ENCODE results near the gene ANKS1B.
A peak's percentile ranks its signal among the peaks of the same experiment; 100 is the strongest.

Gene ANKS1B

DNA sequence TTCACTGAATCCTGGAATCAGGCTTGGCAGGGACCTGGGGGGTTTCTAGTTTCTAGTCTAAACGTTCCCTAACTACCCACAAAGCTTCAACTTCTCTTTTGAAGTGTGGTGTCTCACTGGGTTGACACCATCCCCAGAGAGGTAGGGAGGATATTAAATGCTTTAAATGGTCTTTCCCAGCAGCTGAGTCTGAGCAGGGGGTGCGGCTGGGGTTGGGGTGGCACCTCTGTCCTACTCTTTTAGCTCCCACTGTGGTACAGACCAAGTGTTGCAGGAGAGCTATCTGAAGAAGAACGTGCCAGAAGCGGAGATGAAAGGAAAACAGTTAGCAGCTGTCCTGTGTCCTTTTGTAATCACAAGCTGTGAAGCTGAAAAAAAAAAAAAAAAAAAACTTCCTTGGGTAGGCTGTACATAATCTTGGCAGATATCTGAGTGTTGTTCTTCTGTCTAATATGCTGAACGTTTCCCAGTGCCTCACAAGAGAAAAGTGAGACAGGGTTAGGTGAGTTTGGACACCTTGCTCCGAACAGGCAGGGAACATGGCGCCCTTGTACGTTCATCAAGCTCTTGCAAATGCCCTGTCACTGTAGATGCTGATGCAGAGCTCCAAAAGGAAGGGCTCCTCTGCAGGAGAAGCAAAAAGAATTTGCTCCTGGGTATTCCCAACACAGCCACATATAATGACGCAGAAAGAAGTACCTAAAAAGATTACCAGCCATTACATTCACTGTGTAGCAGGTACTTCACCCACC, 892.5 kb downstream of the ANKS1B start:
- Histone ChIP-seq H3K9me3 (ENCODE audit: insufficient read depth, low read depth, low read length) (no peaks in the 10 kb centered on the region), H3K27me3 (ENCODE audit: insufficient read depth, low read length) (no peaks in the 10 kb centered on the region), H3K9ac (ENCODE audit: low read depth, low read length) (no peak overlapping the region), H3K4me1 (ENCODE audit: insufficient read depth, low read length) (peaks cover 10% of the 10 kb centered on the region), H3K36me3 (ENCODE audit: insufficient read depth, low read length) (no peaks in the 10 kb centered on the region), H3K4me3 (ENCODE audit: low read length) (no peak overlapping the region), H3K27ac (ENCODE audit: low read depth, low read length) (no peak overlapping the region)
- 92% methylated on average over 9 of the region's 9 CpGs for WGBS

DNA sequence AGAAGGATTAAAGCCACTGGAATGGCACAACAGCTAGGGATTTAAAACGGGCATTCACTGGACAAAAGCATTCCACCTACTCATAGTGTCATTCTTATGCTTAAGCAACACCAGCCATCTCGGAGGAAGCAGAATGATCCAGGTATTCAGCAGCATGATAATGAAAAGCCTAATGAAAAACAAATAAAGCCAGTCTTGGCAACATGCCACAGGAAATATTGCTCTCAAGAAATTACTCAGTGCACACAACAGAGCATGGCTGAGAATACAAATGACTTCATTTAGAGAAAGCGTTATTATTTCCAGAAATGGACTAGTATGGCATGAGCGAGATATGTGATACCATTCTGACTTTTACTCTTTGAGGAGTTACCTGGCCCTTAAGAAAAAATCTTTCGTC, 897.5 kb downstream of the ANKS1B start:
- Histone ChIP-seq H3K36me3 (ENCODE audit: insufficient read depth, low read length) (no peaks in the 10 kb centered on the region), H3K4me1 (ENCODE audit: insufficient read depth, low read length) (peaks cover 15% of the 10 kb centered on the region), H3K4me3 (ENCODE audit: low read length) (no peak overlapping the region), H3K27me3 (ENCODE audit: insufficient read depth, low read length) (no peaks in the 10 kb centered on the region), H3K27ac (ENCODE audit: low read depth, low read length) (0 out of 2 replicates have a peak overlapping the region, but pooled peaks have one; percentile 13), H3K9me3 (ENCODE audit: insufficient read depth, low read depth, low read length) (no peaks in the 10 kb centered on the region), H3K9ac (ENCODE audit: low read depth, low read length) (no peak overlapping the region)
- WGBS = 85% methylated on average over 5 of the region's 5 CpGs

DNA sequence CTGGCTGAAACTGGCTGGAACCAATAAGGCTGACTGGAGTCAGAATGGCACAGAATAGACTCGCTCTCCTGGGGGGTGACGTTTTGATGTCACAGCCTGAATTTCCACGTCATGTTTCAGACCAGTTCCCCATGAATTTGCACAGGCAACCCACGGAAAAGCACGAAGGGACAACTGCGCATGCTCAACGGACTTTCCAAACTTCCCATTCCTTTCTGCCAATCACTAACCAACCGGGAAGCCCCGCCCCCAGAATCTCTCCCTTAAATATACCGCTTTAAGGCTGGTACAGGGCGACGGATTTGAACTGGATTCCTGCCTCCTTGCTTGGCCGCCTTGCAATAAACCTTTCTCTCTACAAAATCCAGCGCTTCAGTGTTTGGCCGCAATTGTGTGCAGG, 904.9 kb downstream of the ANKS1B start:
- 94% methylated on average over 15 of the region's 15 CpGs for WGBS
- Histone ChIP-seq H3K9me3 (ENCODE audit: insufficient read depth, low read depth, low read length) (no peaks in the 10 kb centered on the region), H3K4me3 (ENCODE audit: low read length) (no peak overlapping the region), H3K36me3 (ENCODE audit: insufficient read depth, low read length) (no peaks in the 10 kb centered on the region), H3K27ac (ENCODE audit: low read depth, low read length) (no peak overlapping the region), H3K27me3 (ENCODE audit: insufficient read depth, low read length) (no peaks in the 10 kb centered on the region), H3K4me1 (ENCODE audit: insufficient read depth, low read length) (no peaks in the 10 kb centered on the region), H3K9ac (ENCODE audit: low read depth, low read length) (no peak overlapping the region)

DNA sequence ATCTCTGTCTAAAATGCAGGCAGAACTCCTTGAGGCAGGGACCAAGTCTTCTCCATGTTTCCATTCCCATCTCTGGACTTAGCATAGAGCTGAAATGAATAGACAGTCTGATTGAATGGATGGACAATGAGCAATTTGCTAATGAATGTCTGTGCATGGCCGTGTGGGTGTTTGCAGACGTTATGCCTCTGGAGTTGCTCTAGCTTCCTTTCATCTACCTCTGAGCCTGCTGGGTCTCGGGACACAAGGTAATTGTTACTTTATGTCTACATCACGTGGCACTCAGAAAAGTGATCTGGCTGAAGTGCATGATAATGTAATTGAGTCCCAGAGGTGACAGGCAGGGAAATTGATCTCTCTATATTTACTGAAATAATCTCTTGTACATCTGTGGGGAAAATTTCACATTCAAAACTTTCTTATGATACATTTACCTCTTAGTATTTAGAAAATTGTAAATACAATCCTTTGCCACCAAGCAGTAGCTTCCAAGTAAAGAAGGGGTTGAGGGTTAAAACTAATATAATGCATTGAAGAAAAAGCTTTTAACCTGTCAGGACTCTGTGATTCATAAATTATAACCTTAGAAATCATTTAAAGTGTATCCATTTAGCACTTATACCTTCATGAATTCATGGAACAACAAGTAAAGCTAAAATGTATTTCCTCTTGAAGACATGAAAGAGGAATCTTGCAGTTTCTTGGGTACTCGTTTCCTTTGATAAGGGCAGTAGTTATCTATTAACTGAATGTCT, 915.6 kb downstream of the ANKS1B start:
- no peaks in the 10 kb centered on the region for H3K36me3 ChIP-seq (ENCODE audit: insufficient read depth, low read length)
- H3K4me3 ChIP-seq (ENCODE audit: low read length) = no peak overlapping the region
- H3K27ac ChIP-seq (ENCODE audit: low read depth, low read length) = no peak overlapping the region
- no peaks in the 10 kb centered on the region for H3K27me3 ChIP-seq (ENCODE audit: insufficient read depth, low read length)
- 79% methylated on average over 4 of the region's 5 CpGs for WGBS
- H3K9me3 ChIP-seq (ENCODE audit: insufficient read depth, low read depth, low read length) = no peaks in the 10 kb centered on the region
- no peak overlapping the region for H3K9ac ChIP-seq (ENCODE audit: low read depth, low read length)
- H3K4me1 ChIP-seq (ENCODE audit: insufficient read depth, low read length) = no peaks in the 10 kb centered on the region

DNA sequence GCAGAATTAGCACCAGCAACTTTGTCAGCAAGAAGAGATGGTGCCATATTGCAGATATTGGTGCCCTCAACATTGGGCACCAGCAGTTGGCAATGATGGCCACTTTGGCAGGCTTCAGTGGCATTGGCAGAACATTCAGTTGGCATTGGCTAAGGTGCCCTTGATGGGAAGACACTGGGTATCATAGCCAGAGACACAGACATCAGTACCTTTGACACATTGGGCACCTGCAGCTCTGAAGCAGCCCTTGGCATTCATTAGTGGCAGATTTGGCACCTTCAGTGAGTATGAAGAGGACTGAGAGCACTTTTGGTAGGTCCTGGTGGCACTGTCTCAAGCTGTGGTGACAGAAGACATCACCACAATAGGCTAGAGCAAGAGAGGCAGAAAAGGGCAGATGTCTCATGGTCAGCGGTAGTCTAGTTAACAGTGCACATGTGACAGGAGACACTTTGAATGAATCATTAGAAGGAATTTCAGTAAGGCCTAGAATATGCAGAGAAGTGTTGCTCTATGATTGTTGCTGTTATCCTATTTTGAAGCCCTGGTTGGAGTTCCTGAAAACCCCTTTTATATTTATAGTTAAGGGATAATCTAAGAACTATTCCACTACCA, 917.5 kb downstream of the ANKS1B start:
- Histone ChIP-seq H3K27me3 (ENCODE audit: insufficient read depth, low read length) (no peaks in the 10 kb centered on the region), H3K4me1 (ENCODE audit: insufficient read depth, low read length) (no peaks in the 10 kb centered on the region), H3K36me3 (ENCODE audit: insufficient read depth, low read length) (no peaks in the 10 kb centered on the region), H3K27ac (ENCODE audit: low read depth, low read length) (no peak overlapping the region), H3K9ac (ENCODE audit: low read depth, low read length) (no peak overlapping the region), H3K9me3 (ENCODE audit: insufficient read depth, low read depth, low read length) (no peaks in the 10 kb centered on the region), H3K4me3 (ENCODE audit: low read length) (no peak overlapping the region)
- 96% methylated on average over 1 of the region's 1 CpG for WGBS

DNA sequence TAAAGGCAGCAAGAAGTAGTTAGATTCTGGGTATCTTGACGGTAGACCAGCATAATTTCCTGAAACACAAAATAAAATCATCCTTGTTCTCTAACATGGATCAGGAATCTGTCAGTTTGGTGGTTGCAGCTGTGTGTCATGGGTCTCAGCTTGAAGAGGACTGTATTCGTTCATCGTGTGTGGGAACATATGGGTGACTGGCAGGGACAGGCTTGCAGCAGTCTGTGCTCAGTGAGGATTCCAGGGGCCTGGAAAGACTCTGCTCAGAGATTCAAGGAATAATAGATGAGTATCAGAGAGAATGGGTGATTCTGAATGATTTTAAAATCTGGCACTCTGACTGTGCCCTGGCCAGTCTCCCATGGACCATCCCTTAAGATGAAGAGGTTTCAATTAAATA, 918.0 kb downstream of the ANKS1B start:
- H3K4me1 ChIP-seq (ENCODE audit: insufficient read depth, low read length) = no peaks in the 10 kb centered on the region
- H3K4me3 ChIP-seq (ENCODE audit: low read length) = no peak overlapping the region
- no peaks in the 10 kb centered on the region for H3K9me3 ChIP-seq (ENCODE audit: insufficient read depth, low read depth, low read length)
- H3K36me3 ChIP-seq (ENCODE audit: insufficient read depth, low read length) = no peaks in the 10 kb centered on the region
- no peak overlapping the region for H3K9ac ChIP-seq (ENCODE audit: low read depth, low read length)
- no peaks in the 10 kb centered on the region for H3K27me3 ChIP-seq (ENCODE audit: insufficient read depth, low read length)
- 94% methylated on average over 3 of the region's 3 CpGs for WGBS
- H3K27ac ChIP-seq (ENCODE audit: low read depth, low read length) = no peak overlapping the region

DNA sequence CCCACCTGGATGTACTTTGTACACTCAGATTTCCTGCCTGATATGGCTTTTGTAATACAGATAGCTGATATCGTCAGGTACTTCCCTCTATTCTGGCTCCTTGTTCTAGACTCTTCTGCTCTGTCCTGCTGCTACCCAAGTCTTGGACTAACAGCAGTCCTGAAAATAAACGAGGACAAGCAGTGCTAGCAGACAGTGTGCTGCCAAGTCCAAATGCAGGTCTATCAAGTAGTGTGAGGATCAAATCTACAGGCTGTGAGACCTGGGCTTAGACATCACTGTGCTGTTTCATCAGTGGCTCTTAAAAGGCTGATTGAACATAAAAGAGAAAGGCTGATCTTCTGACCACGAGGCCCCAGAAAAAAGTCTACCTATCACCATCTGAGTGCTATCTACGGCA, 921.6 kb downstream of the ANKS1B start:
- Histone ChIP-seq H3K4me1 (ENCODE audit: insufficient read depth, low read length) (peaks cover 5% of the 10 kb centered on the region; the same call in 1 of the 2 replicates), H3K27ac (ENCODE audit: low read depth, low read length) (no peak overlapping the region), H3K27me3 (ENCODE audit: insufficient read depth, low read length) (no peaks in the 10 kb centered on the region), H3K9me3 (ENCODE audit: insufficient read depth, low read depth, low read length) (no peaks in the 10 kb centered on the region), H3K36me3 (ENCODE audit: insufficient read depth, low read length) (no peaks in the 10 kb centered on the region), H3K9ac (ENCODE audit: low read depth, low read length) (no peak overlapping the region), H3K4me3 (ENCODE audit: low read length) (no peak overlapping the region)
- WGBS = 90% methylated on average over 4 of the region's 4 CpGs

DNA sequence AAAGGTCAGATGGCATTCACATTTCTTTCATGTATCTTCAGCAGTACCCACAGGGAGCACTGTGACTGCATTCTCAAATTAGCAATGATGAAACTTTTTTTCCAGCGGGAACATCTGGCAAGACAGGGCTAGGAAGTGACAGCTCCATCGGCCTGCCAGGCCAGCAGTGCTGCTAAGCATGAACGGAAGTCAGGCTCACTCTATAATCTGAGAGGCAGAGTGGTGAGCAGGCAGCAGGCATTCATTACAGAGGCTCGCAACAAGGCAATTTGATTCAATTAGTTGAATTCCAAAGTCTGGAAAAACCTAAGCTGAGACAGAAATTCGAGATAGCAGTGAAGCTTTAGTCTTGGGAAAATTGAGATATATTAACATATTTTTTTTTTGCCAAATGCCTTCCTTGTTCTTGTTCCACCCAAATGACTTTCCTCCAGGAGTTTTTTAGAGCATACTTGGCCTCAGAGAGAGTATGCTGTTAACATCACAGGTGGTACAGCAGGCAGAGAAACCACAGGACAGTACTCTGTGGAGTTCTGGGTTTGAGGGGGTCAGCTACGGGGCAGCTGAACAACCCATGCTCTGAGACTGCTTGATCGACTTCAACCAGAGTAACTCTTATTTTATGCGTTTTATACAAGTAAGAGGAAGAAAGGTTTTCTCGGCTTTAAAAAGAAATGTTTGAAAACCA, 924.8 kb downstream of the ANKS1B start:
- Histone ChIP-seq H3K4me3 (ENCODE audit: low read length) (no peak overlapping the region), H3K27me3 (ENCODE audit: insufficient read depth, low read length) (no peaks in the 10 kb centered on the region), H3K4me1 (ENCODE audit: insufficient read depth, low read length) (peaks cover 5% of the 10 kb centered on the region; the same call in 1 of the 2 replicates), H3K9me3 (ENCODE audit: insufficient read depth, low read depth, low read length) (no peaks in the 10 kb centered on the region), H3K36me3 (ENCODE audit: insufficient read depth, low read length) (no peaks in the 10 kb centered on the region), H3K27ac (ENCODE audit: low read depth, low read length) (no peak overlapping the region), H3K9ac (ENCODE audit: low read depth, low read length) (no peak overlapping the region)
- WGBS = 85% methylated on average over 8 of the region's 9 CpGs

DNA sequence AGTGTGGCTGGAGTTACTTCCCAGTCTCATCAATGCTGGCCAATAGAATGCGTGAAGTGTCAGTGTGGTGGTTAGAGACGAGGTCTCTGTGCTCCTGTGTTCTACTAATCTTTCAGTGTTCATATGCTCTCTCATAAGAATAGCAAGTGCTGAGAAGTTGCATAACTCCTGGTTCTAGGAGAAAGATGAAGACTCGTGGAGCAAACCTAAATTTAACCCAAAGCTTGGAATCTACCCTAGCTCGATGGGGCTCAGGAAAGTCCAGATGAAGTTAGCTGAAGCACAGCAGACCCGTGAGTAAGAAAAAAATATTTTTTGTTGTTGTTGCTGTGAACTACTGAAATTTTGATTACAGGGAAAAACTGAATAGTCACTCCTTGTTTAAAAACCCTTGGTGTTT, 927.1 kb downstream of the ANKS1B start:
- H3K36me3 ChIP-seq (ENCODE audit: insufficient read depth, low read length) = no peaks in the 10 kb centered on the region
- H3K4me1 ChIP-seq (ENCODE audit: insufficient read depth, low read length) = peaks cover 5% of the 10 kb centered on the region; the same call in 1 of the 2 replicates
- no peak overlapping the region for H3K9ac ChIP-seq (ENCODE audit: low read depth, low read length)
- no peaks in the 10 kb centered on the region for H3K9me3 ChIP-seq (ENCODE audit: insufficient read depth, low read depth, low read length)
- no peak overlapping the region for H3K27ac ChIP-seq (ENCODE audit: low read depth, low read length)
- no peak overlapping the region for H3K4me3 ChIP-seq (ENCODE audit: low read length)
- H3K27me3 ChIP-seq (ENCODE audit: insufficient read depth, low read length) = no peaks in the 10 kb centered on the region
- WGBS = 90% methylated on average over 5 of the region's 5 CpGs

DNA sequence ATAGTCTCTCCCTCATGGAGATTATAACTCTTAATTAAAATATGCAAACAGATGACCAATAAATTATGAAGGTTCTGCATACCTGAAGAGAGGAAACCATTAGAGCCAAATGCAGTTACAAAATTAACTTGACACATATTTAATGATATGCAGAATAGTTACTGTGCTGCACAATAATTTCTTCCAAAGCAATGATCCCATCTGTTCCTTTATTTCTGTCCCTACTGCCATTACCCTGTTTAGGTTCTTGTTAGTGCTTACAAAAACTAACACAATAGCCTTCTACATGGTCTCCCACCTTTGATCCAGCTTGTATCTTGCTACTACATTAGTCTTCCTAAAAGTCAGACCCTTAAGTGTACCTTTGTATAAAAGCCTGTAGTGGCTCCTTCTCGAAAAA, 928.5 kb downstream of the ANKS1B start:
- no peaks in the 10 kb centered on the region for H3K9me3 ChIP-seq (ENCODE audit: insufficient read depth, low read depth, low read length)
- H3K36me3 ChIP-seq (ENCODE audit: insufficient read depth, low read length) = no peaks in the 10 kb centered on the region
- H3K4me3 ChIP-seq (ENCODE audit: low read length) = no peak overlapping the region
- 100% methylated on average over 1 of the region's 1 CpG for WGBS
- peaks cover 5% of the 10 kb centered on the region; the same call in 1 of the 2 replicates for H3K4me1 ChIP-seq (ENCODE audit: insufficient read depth, low read length)
- H3K9ac ChIP-seq (ENCODE audit: low read depth, low read length) = no peak overlapping the region
- H3K27ac ChIP-seq (ENCODE audit: low read depth, low read length) = no peak overlapping the region
- H3K27me3 ChIP-seq (ENCODE audit: insufficient read depth, low read length) = no peaks in the 10 kb centered on the region

DNA sequence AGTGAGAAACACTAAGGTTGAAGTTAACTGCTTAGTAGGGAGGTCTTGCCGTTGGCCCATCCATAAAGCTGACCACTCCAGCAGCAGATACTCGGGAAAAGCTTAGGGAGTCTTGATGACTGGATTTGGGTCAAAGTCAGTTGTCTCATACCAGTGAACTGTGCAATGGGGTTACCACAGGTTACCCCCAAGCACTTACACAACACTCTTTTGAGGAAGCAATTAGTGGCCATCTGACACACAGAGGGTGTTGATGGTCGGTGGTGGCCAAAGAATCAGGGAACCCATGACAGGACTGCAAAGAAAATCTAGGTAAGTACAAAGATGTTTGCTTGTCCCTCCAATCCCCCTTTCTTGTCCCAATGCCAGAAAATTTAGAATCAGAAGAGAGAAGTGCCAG, 929.4 kb downstream of the ANKS1B start:
- H3K9ac ChIP-seq (ENCODE audit: low read depth, low read length) = no peak overlapping the region
- peaks cover 5% of the 10 kb centered on the region; the same call in 1 of the 2 replicates for H3K4me1 ChIP-seq (ENCODE audit: insufficient read depth, low read length)
- H3K9me3 ChIP-seq (ENCODE audit: insufficient read depth, low read depth, low read length) = no peaks in the 10 kb centered on the region
- no peak overlapping the region for H3K27ac ChIP-seq (ENCODE audit: low read depth, low read length)
- H3K27me3 ChIP-seq (ENCODE audit: insufficient read depth, low read length) = no peaks in the 10 kb centered on the region
- 94% methylated on average over 3 of the region's 3 CpGs for WGBS
- H3K36me3 ChIP-seq (ENCODE audit: insufficient read depth, low read length) = no peaks in the 10 kb centered on the region
- no peak overlapping the region for H3K4me3 ChIP-seq (ENCODE audit: low read length)
